ENCODE results near the gene PWWP3B.
"Not testable (repeated sequence)": the region's sequence is repeated elsewhere in the genome, so short reads cannot be mapped to it uniquely, and the experiment has no call there.

The PWWP3B gene

GRCh38 chrX:106168107-106168506 is at the start of gene PWWP3B:
TSS of gene PWWP3B (plus strand) at chrX:106168305. CDS start at chrX:106205433, 37,128 bp downstream.
- no peak for DNase-seq

DNA sequence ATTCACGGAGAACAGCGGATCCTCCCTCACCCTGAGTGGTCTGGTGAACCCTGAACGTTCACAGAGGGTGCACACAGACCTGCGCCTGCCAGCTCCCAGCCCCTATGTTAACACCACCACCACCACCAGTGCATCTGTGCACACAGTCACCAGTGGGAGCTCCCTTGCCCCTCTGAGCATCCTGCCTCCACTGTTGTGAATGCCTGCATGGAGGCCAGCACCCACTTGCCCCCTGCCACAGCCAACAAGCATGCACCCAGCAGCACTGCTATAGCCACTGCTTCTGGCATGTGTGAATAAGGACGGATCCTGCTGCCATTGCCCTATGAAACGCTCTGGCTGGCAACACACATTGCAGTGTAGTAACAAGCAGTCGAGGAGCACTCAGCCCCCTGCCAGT is 29.1 kb upstream of the PWWP3B start:
- DNase-seq: no peak

DNA sequence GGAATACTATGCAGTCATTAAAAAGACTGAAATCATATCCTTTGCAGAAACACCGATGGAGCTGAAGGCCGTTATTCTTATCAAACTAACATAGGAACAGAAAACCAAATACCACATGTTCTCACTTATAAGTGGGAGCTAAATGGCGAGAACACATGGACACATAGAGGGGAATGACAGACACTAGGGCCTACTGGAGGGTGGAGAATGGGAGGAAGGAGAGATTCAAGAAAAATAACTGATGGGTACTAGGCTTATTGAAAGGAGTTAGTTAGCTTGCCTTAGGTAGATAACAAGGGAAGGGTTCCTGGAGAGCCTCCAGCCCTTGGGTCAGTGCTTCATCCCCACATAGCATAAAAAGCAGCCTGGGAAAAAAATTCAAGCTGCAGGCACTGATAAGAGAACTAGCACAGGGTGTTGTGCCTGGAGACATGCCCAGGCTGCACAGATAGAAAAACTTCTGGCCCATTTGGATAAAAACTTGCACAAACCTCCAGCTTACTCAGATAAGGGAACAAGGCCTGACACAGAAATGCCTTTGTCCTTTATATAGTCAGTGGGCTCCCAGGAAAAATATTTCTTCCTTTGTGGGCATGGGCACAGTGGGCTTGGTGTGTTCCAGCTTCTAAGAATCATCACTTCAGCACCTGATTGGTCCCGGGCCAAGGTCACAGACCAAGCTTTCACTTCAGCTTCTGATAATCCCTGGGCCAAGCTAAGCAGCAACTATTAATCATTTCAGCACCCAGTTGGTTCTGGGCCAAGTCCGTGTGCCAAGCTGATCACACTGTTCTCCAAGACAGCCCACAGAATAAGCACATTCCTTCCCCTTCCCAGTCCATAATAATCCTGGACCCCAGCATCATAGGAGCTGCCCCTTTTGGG is 23.1 kb upstream of the PWWP3B start:
- no peak for DNase-seq

- no peak for DNase-seq
Observed at GRCh38 chrX:106150701-106151100, 17.4 kb upstream of the PWWP3B start.

GRCh38 chrX:106159861-106160282 is 8.2 kb upstream of the PWWP3B start:
- DNase-seq: no peak

DNA sequence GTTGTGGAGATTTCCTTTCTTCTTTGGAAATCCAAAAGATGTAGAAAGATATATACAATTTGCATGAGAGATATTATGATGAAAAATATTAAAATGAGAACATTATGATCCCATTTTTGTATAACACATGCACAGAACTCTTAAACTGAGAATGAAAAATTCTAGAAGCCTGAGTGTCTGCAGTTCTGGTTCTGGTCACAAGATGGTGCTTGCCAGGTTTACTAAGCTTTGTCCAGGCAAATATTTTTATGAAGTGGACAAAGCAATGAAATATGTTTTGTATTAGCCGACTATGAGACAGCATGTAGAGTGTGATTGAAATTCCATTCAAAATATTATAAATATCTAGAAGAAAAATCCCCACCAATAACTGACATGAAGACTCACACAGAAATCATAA is 2.2 kb downstream of the PWWP3B start:
- no peak for DNase-seq

GRCh38 chrX:106171293-106171820 is 3.3 kb downstream of the PWWP3B start:
- no peak for DNase-seq

DNA sequence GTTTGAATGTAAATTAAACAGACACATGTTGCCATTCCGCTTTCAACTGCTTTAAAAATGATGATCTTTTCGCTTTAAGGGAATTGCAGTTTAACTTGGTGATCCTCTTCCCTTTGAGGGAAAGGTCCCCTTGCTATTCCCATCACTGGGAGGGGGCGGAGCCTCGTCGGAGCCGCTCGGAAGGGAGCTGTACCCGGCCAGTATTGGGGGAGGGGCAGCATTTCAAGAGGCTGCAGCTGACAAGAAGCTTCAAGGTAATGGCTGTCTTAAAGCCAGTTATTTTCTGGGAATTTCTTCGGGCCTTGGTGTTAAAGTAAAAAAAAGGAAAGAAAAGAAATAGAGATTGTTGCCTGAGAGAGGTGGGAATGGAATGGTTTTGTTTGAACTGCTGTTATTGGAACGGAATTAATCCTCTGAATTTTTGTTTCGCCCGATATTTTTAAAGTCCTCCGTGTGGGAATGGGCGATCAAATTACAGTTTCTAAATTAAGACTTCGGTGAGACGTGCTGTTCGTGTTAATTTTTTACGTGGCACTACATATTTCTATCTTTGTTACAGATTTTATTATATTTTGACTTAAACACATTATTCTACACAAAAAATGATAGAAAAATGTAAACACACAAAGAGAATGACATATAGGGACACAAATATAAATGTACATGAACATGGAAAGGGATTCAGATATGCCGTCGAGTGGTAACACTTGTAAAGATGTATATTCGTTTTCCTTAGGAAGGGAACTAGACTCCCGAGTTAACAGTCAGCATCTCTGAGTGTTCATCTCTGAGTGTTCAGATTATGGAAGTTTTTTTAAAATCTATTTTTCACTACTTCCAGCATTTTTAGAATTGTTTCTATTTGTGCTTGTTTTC is 9.2 kb downstream of the PWWP3B start:
- DNase-seq: no peak

- no peak for DNase-seq
Observed at GRCh38 chrX:106177982-106178321, 9.8 kb downstream of the PWWP3B start.

DNA sequence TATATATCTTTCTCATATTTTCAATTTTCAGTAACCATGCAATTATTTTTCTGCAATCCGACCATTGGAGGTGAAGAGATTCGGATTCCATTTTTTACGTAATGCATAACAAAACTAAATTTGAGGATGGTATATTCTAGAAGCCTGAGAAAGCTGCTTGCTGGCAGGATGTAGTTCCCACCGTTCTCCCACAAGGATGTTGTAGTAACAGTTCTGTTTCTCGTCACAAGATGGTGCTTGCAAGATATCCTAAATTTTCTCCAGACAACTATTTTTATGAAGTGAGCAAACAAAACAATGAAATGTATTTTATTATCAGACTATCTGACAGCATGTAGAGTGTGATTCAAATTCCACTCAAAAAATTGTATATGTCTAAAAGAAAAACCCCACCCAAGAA is 10.7 kb downstream of the PWWP3B start:
- DNase-seq: no peak

DNA sequence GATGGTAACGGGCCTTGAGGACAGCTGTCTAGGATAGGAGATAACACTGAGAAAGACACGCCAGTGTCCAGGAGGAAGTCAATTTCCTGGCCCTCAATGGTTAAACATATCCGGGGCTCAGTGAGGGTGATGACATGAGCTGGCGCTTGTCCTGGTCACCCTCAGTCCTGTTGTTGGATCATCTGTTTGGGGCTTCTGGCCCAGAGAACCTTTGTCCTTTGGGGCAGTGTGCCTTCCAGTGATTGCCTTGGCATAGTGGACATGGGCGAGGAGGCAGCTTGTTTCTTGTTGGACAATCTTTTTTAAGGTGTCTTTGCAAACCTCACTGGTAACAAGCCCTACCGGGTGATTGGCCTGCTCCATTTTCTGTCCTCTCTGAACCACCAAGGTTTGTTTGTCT is 15.6 kb downstream of the PWWP3B start:
- DNase-seq: not testable (repeated sequence)

DNA sequence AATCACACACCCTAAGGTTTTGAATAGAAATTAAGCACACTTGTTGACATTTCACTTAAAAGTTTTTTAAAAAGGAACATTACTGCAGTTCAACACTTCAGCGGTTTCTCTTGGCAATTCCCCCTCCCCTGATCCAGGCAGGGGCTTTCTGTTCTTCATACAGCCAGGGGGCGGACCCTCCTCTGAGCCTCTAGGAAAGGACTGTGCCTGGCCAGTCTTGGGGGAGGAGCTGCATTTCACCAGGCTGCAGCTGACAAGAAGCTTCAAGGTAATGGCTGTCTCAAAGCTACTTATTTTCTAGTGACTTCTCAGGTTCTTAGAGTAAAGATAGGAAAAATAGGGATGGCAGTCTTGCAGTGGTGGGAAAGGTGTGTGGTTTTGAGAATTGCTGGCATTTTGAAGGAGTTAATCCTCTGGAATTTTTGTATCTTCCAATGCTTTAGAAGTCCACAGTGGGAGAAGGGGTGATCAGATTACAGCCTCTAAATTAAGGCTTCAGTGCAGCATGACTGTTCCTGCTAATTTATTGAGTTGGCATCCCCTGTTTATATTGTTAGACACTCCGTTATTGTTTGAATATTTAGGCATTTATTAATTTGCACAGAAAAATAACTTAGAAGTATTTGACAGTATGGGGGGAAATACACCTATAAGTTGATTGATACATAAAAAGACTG is 33.5 kb downstream of the PWWP3B start:
- no peak for DNase-seq

GRCh38 chrX:106203315-106203714 is 35.2 kb downstream of the PWWP3B start:
- DNase-seq: no peak

DNA sequence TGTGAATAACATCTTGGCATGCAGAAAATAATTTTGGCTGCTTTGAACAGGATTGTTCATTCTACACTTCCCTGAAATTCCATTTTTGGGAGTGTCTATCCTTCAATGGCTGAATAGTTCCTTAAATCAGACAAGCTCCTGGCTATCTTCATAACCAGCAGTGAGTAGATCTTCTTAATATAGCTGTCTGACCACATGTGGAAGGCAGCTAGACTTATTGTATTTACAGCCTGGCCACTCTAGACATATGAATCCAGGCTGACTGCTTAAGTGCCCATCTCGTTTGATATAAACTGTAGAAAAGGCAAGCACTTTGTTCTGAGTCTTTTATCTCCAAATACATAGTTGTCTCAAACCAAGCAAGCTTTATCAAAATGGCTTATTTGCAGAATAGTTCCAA is 40.0 kb downstream of the PWWP3B start:
- DNase-seq: no peak
